SK-N-MC (cell line): ENCODE results near the gene TP63.

Source experiments
- EZH2 ChIP-seq: fragments of 200-600 bp; sonication (generic); IDR thresholded peaks from one replicate; pipeline ENCODE4 v1.6.1; 2017; ENCODE audit warnings: antibody characterized with exemption
- POLR2AphosphoS5 ChIP-seq: IDR thresholded peaks from 2 replicates; pipeline ENCODE4 v1.6.1; 2012; ENCODE audit warnings: mild to moderate bottlenecking, low read depth, low read length, borderline replicate concordance

GRCh38 chr3:189787191-189787590 is 156.0 kb downstream of the TP63 start:
- TF ChIP-seq POLR2AphosphoS5 (no peak), EZH2 (no peak)
